Spinal cord (tissue), 10 donors: ENCODE results near the gene SLFN11. TPM values are rescaled to one million over a fixed set of nuclear protein-coding genes. Genes with fewer than 3 reads are reported as not detected.
"Not testable (repeated sequence)": the region's sequence is repeated elsewhere in the genome, so short reads cannot be mapped to it uniquely, and the experiment has no call there.

Experiments
- DNase-seq, 6 donors: peaks; one replicate each; pipeline versions ENCODE4 v3.0.0 to v3.0.0-alpha.2; 2013 to 2015; ENCODE audit warnings: low spot score in 6 of 6, low read depth in 4 of 6
- H3K27ac ChIP-seq: one replicate; pipeline ENCODE4 v1.5.1; 2013; ENCODE audit warnings: low read depth, low read length, control low read depth
- H3K27me3 ChIP-seq: one replicate; pipeline ENCODE4 v1.6.1; 2013; ENCODE audit warnings: low read length; ENCODE audit not compliant: control insufficient read depth, insufficient read depth
- H3K36me3 ChIP-seq: one replicate; pipeline ENCODE4 v1.6.1; 2013; ENCODE audit warnings: low read length; ENCODE audit not compliant: control insufficient read depth, insufficient read depth
- H3K4me1 ChIP-seq: one replicate; pipeline ENCODE4 v1.6.1; 2013; ENCODE audit warnings: low read length; ENCODE audit not compliant: control insufficient read depth, insufficient read depth
- H3K4me3 ChIP-seq: one replicate; pipeline ENCODE4 v1.5.1; 2013; ENCODE audit warnings: low read depth, low read length, control low read depth
- H3K9me3 ChIP-seq: one replicate; pipeline ENCODE4 v1.6.1; 2013; ENCODE audit warnings: low read length; ENCODE audit not compliant: control insufficient read depth, insufficient read depth
- WGBS: methylation state at CpG from one replicate; pipeline ENCODE4 v1.1.5; 2013; ENCODE audit warnings: missing lambda C conversion rate; ENCODE audit not compliant: insufficient coverage; 5-methylcytosine and 5-hydroxymethylcytosine counted together
- long read RNA-seq, 4 donors: transcript quantifications; one replicate each; lab custom pipeline, GENCODE V29; 2026
- polyA plus RNA-seq, 2 donors: library from polyadenylated mRNA; unstranded; fragments of 120-200 nt; gene quantifications; one replicate each; pipeline ENCODE4 v1.2.1, GENCODE V29; 2013; ENCODE audit not compliant: insufficient read length in 2 of 2
- total RNA-seq, 2 donors: library from RNA; depleted of rRNA in 1 of 2; stranded (reverse); fragments of 120-200 nt in 1 of 2; fragments of >200 nt in 1 of 2; gene quantifications; one replicate each; pipeline versions ENCODE4 v1.2.3 to v1.2.4, GENCODE V29; 2013 to 2014
- donor health status: healthy.

SLFN11 gene, protein sequence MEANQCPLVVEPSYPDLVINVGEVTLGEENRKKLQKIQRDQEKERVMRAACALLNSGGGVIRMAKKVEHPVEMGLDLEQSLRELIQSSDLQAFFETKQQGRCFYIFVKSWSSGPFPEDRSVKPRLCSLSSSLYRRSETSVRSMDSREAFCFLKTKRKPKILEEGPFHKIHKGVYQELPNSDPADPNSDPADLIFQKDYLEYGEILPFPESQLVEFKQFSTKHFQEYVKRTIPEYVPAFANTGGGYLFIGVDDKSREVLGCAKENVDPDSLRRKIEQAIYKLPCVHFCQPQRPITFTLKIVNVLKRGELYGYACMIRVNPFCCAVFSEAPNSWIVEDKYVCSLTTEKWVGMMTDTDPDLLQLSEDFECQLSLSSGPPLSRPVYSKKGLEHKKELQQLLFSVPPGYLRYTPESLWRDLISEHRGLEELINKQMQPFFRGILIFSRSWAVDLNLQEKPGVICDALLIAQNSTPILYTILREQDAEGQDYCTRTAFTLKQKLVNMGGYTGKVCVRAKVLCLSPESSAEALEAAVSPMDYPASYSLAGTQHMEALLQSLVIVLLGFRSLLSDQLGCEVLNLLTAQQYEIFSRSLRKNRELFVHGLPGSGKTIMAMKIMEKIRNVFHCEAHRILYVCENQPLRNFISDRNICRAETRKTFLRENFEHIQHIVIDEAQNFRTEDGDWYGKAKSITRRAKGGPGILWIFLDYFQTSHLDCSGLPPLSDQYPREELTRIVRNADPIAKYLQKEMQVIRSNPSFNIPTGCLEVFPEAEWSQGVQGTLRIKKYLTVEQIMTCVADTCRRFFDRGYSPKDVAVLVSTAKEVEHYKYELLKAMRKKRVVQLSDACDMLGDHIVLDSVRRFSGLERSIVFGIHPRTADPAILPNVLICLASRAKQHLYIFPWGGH
- 10 to 100 TPM; 28.1 to 32.2 TPM for total RNA-seq
- polyA plus RNA-seq, result 1 to 10 TPM; 6.1 to 7.6 TPM
- long read RNA-seq, donor 1, result 0 reads
- long read RNA-seq, donor 2, result 0 reads
- long read RNA-seq, donor 3, result 0 reads
- long read RNA-seq, donor 4, partial matches to known transcripts, result 0 of 3 reads
- long read RNA-seq, donor 4, other reads (novel, unspliced or antisense), result 0 of 3 reads

DNA sequence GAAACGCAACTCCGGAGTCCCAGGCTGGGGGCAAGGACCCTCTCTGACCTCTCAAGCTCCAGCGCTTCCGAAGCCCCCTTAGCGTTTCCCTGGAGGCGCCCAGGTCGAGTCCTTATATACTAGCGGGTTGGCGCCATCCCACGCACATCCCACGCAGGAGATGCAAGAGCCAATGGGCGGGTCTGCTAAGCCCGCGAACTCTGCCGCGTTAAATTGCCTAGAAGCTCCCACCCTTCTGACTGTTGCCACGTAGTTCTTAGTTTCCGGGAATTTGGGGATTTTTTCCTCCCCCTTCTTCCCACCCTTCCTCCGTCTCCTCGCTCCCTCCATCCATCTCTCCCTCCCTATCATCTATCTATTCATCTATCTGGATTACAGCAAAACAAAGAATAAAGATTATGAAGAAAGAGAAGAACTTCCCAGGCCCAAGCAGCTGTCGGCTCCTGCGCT lies at the start of gene SLFN11:
TSS of gene SLFN11 (minus strand) at position 88 of the 450 bp plus-strand sequence. CDS start 9,814 bp downstream, outside the sequence.
- 0% methylated on average over 18 of the region's 22 CpGs for WGBS
- Histone ChIP-seq H3K27ac (peak within 1 kb of the TSS; percentile 68), H3K4me3 (peak within 1 kb of the TSS; percentile 55), H3K27me3 (peaks cover 58% of the 10 kb centered on the region), H3K4me1 (peaks cover 17% of the 10 kb centered on the region), H3K9me3 (peaks cover 1% of the 10 kb centered on the region), H3K36me3 (no peaks in the 10 kb centered on the region)
- DNase-seq, result peak in 5 of 6 donors; percentile 6 to 81 (median 31)

DNA sequence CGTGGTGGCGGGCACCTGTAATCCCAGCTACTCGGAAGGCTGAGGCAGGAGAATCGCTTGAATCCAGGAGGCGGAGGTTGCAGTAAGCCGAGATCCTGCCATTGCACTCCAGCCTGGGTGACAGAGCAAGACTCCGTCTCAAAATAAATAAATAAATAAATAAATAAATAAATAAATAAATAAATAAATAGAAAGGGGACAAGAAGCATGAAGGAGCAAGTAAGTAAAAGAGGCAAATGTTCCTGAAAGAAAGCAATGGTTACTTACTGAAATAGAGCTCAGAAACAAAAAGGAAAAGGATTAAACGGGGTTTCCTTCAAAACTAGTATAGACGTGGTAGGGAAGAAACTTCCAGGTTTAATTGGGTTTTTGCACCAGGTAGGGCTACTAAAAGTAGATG lies 47.6 kb upstream of the SLFN11 start:
- H3K4me3 ChIP-seq, H3K36me3 ChIP-seq, DNase-seq, H3K27me3 ChIP-seq, H3K27ac ChIP-seq, H3K4me1 ChIP-seq, H3K9me3 ChIP-seq: not testable (repeated sequence)
- WGBS, result 98% methylated on average over 6 of the region's 9 CpGs

DNA sequence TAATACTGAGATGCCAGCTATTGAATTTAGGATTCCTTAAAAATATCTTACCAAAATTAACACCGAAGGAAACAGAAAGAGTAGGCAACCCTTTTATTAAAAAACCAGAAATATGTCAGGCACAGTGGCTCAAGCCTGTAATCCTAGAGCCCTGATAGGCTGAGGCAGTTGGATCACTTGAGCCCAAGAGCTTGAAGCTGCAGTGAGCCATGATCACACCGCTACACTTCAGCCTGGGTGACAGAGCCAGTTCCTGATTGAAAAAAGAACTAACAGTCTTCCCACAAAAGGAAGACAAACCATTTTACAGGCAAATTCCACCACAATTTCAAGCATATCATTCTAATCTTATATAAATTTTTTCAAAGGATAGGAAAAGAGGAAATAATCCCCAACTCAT lies 43.2 kb upstream of the SLFN11 start:
- no peaks in the 10 kb centered on the region for H3K27me3 ChIP-seq
- no peaks in the 10 kb centered on the region for H3K4me1 ChIP-seq
- no peak overlapping the region for H3K4me3 ChIP-seq
- no peak for DNase-seq
- H3K9me3 ChIP-seq, result peaks cover 2% of the 10 kb centered on the region
- H3K36me3 ChIP-seq, result no peaks in the 10 kb centered on the region
- 100% methylated on average over 1 of the region's 2 CpGs for whole genome bisulfite sequencing
- no peak overlapping the region for H3K27ac ChIP-seq

DNA sequence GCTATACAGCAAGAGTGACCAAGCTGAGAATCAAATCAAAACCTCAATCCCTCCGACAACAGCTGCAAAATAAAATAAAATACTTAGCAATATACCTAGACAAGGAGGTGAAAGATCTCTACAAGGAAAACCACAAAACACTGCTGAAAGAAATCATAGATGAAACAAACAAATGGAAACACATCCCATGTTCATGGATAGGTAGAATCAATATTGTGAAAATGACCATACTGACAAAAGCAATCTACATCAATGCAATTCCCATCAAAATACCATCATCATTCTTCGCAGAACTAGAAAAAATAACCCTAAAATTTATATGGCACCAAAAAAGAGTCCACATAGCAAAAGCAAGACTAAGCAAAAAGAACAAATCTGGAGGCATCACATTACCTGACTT lies 41.3 kb upstream of the SLFN11 start:
- not testable (repeated sequence) for DNase-seq, H3K9me3 ChIP-seq, H3K36me3 ChIP-seq, H3K4me3 ChIP-seq, H3K27ac ChIP-seq, H3K4me1 ChIP-seq, H3K27me3 ChIP-seq
- 86% methylated on average over 1 of the region's 2 CpGs for WGBS

DNA sequence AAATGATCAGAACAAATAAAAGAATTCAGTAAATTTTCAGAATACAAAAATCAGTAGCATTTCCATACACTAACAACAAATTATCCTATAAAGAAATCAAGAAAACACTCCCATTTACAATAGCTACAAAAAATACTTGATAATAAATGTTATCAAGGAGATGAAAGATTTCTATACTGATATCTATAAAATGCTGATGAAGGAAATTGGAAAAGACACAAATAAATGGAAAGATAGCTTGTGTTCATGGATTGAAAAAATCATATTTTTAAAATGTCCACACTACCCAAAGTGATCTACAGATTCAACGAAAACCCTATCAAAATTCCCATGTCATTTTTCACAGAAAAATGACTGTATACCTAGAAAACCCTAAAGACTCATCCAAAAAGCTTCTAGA lies 40.8 kb upstream of the SLFN11 start:
- Histone ChIP-seq H3K27ac (no peak overlapping the region), H3K36me3 (no peaks in the 10 kb centered on the region), H3K4me3 (no peak overlapping the region), H3K4me1 (no peaks in the 10 kb centered on the region), H3K9me3 (peaks cover 2% of the 10 kb centered on the region), H3K27me3 (no peaks in the 10 kb centered on the region)
- no CpG with 5 or more reads among the region's 1 CpG for WGBS
- no peak for DNase-seq

DNA sequence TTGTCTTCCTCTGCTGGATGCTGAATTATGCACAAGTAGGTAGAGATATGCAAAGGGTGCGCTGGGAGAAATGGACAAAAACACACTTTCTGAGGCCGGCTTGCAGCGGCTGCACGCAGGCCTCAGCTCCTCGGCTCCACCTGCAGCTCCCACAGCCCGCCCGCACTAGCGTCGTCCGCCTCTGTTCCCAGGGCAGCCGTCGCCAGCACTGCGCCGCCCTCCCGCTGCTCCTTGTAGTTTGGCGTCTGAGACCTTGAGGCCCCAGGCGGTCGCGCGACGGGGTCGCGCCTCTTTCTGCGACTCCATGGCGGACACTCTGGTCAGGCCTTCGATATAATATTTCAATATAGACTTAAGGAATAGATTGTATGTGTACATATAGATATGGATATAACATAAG lies 34.1 kb upstream of the SLFN11 start:
- WGBS, result 72% methylated on average over 16 of the region's 26 CpGs
- no peak overlapping the region for H3K27ac ChIP-seq
- no peaks in the 10 kb centered on the region for H3K27me3 ChIP-seq
- no peaks in the 10 kb centered on the region for H3K9me3 ChIP-seq
- no peak for DNase-seq
- H3K36me3 ChIP-seq, result peaks cover 4% of the 10 kb centered on the region
- H3K4me1 ChIP-seq, result no peaks in the 10 kb centered on the region
- H3K4me3 ChIP-seq, result no peak overlapping the region

DNA sequence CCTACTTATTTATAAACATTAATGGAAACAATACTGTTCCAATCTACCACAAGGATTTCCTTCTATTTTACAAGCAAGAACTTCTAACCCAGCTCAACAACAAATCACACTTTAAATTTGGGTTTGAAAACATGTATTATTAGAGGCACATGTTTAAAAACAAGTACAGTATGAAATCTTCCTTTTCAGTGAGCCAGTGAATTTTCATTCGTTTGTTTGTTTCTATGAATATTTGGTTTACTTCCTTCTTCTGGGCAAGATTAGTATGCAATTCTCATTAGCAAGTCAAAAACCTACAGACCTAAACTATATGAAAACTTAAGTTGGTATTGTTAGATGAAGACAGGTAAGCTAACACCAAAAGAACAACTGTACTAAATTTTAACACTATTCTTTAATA lies 33.1 kb upstream of the SLFN11 start:
- H3K27me3 ChIP-seq, result no peaks in the 10 kb centered on the region
- H3K36me3 ChIP-seq, result peaks cover 4% of the 10 kb centered on the region
- no peaks in the 10 kb centered on the region for H3K4me1 ChIP-seq
- H3K27ac ChIP-seq, result no peak overlapping the region
- no CpG with 5 or more reads among the region's 1 CpG for WGBS
- no peak overlapping the region for H3K4me3 ChIP-seq
- H3K9me3 ChIP-seq, result no peaks in the 10 kb centered on the region
- DNase-seq, result no peak

DNA sequence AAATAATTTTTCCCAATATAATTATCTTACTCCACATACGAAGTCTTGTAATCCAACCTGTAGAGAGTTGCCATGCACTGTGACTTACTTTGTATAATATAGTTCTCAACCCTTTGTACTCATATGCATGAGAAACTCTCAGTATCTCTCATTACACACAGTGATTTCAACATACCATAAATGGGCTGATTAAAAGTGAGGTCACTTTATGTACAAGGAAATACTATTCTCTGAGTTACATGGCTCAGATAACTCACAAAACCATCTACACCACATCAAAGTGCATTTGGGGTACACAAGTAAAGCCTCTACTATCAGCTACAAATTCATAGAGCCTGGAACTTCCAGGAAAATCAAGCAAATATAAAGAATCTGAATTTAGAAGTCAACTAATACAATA lies 30.9 kb upstream of the SLFN11 start:
- no peak for DNase-seq
- H3K27ac ChIP-seq, result no peak overlapping the region
- H3K9me3 ChIP-seq, result no peaks in the 10 kb centered on the region
- no peak overlapping the region for H3K4me3 ChIP-seq
- H3K36me3 ChIP-seq, result peaks cover 4% of the 10 kb centered on the region
- WGBS, result no CpG with 5 or more reads among the region's 1 CpG
- no peaks in the 10 kb centered on the region for H3K27me3 ChIP-seq
- H3K4me1 ChIP-seq, result no peaks in the 10 kb centered on the region

DNA sequence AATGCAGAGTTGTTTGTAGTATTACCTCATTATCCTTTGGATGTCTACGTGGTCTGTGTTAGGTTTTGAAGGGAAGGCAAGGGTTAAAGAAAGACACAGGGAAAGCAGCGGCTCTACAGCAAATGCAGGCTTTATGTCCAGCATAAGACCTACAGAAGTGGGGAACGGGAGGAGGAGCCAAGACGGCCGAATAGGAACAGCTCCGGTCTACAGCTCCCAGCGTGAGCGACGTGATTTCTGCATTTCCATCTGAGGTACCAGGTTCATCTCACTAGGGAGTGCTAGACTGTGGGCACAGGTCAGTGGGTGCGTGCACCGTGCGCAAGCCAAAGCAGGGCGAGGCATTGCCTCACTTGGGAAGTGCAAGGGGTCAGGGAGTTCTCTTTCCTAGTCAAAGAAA lies 20.4 kb upstream of the SLFN11 start:
- H3K9me3 ChIP-seq, H3K4me1 ChIP-seq, H3K27ac ChIP-seq, DNase-seq, H3K36me3 ChIP-seq, H3K4me3 ChIP-seq, H3K27me3 ChIP-seq: not testable (repeated sequence)
- 90% methylated on average over 13 of the region's 13 CpGs for WGBS
